PFSK-1 (cell line): ENCODE measurements around the gene SV2C.

ENCODE experiments used
- FOXP2 ChIP-seq: optimal IDR thresholded peaks from 2 replicates; pipeline ENCODE3; 2011; ENCODE audit warnings: borderline replicate concordance, control low read depth, inconsistent platforms; ENCODE audit not compliant: insufficient read depth; ENCODE audit errors: extremely low read length, extremely low read depth
- POLR2AphosphoS5 ChIP-seq: IDR thresholded peaks from 2 replicates; pipeline ENCODE4 v1.6.1; 2012; ENCODE audit warnings: low read depth, mild to moderate bottlenecking, control low read depth, low read length, moderate library complexity
- REST ChIP-seq, 2 experiments: IDR thresholded peaks; 2 replicates each; pipeline versions ENCODE4 v1.6.1 to v1.8.0; 2011 to 2012; ENCODE audit warnings: low read depth in 2 of 2, low read length in 2 of 2, control low read depth in 1 of 2, inconsistent platforms in 1 of 2, mild to moderate bottlenecking in 1 of 2, moderate library complexity in 1 of 2; ENCODE audit not compliant: insufficient read depth in 1 of 2

GRCh38 chr5:76240336-76240735 lies 157.2 kb downstream of the SV2C start:
- TF ChIP-seq POLR2AphosphoS5 (no peak), REST (IDR thresholded peaks at IDR 0.05; ENCODE audit: insufficient read depth in 1 of 2, low read depth in 2 of 2, low read length in 2 of 2) (no peak), FOXP2 (no peak)
